ENCODE results near the gene RCC1.
"Not testable (repeated sequence)": the region's sequence is repeated elsewhere in the genome, so short reads cannot be mapped to it uniquely, and the experiment has no call there.

The RCC1 gene

DNA sequence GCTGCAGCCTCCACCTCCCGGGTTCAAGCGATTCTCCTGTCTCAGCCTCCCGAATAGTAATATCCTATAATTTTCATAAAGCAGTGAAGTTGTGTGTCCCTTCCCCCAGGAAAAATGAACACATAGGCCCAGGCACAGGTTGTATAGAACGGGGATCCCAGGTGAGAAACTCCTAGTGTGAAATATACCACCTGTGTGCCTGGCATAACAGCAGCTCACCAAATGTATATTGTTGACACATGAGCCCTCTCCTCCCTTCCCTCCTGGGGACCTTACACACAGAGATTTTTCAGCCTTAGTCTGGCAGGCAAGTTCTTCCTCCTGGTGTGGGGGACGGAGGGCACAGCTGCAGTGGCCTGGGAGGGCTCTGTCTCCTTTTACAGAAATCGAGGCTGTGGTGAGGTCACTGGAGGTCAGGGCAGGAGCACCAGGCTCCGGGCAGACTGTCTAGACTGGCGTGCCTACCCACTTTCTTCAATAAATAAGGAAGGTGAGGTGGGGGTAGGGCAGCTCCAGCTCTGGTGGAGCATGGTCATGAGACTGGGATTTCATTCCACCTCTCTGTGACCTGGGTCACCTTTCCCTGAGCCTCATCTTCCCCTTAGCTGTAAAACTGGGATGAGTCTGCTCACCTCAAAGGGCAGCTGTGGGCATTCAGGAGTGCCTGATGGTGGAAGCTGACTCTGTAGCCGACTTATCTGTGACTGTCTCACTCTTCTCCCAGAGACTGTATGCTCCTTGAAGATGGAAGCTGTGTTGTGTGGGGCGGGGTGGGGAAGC is 14.3 kb downstream of the RCC1 start:
- Histone ChIP-seq H3K4me2 (ENCODE audit: insufficient read depth, low read length, poor library complexity, severe bottlenecking) (no peak overlapping the region), H2AK5ac (ENCODE audit: low read depth, low read length) (no peak overlapping the region), H3K4ac (ENCODE audit: low read length) (no peak overlapping the region), H2BK12ac (ENCODE audit: low read length) (no peak overlapping the region), H3K36me3 (replicated peaks in 1 of 2; ENCODE audit: control insufficient read depth in 2 of 2, insufficient read depth in 2 of 2, low read length in 2 of 2) (peaks cover 6 to 40% of the 10 kb centered on the region in 2 donors), H3K4me1 (ENCODE audit: control insufficient read depth in 2 of 2, insufficient read depth in 1 of 2, low read depth in 1 of 2, low read length in 2 of 2) (peaks cover 6 to 7% of the 10 kb centered on the region in 2 donors), H3K9me3 (replicated peaks in 1 of 2; ENCODE audit: control insufficient read depth in 2 of 2, insufficient read depth in 1 of 2, low read depth in 1 of 2, low read length in 2 of 2) (no peaks in the 10 kb centered on the region), H3K23ac (ENCODE audit: low read depth, low read length, poor library complexity) (peak overlapping the region; percentile 11), H4K8ac (ENCODE audit: low read depth, low read length) (no peak overlapping the region), H2AFZ (ENCODE audit: low read length) (no peak overlapping the region), H2BK5ac (ENCODE audit: low read length) (no peak overlapping the region), H3K14ac (ENCODE audit: low read length) (no peak overlapping the region), H3K27me3 (ENCODE audit: control insufficient read depth in 3 of 3, insufficient read depth in 3 of 3, low read depth in 1 of 3, low read length in 3 of 3) (no peaks in the 10 kb centered on the region), H3K79me1 (ENCODE audit: low read depth, low read length) (peaks cover 11% of the 10 kb centered on the region), H3K27ac (replicated peaks; ENCODE audit: low read length) (no peak overlapping the region), H3K18ac (ENCODE audit: low read length) (no peak overlapping the region), H2BK120ac (ENCODE audit: low read depth, low read length) (no peak overlapping the region), H3K9ac (ENCODE audit: low read depth, low read length, poor library complexity) (no peak overlapping the region), H3K4me3 (ENCODE audit: low read length in 2 of 2) (no peak overlapping the region), H2BK15ac (ENCODE audit: low read length) (no peak overlapping the region), H4K91ac (ENCODE audit: low read depth, low read length, poor library complexity) (no peak overlapping the region)
- no CpG with 5 or more reads among the region's 10 CpGs for WGBS, 2 donors (ENCODE audit: extremely low coverage in 2 of 2, insufficient read length in 2 of 2, insufficient replicate concordance in 1 of 2)
- no peak for DNase-seq (ENCODE audit: low spot score)

DNA sequence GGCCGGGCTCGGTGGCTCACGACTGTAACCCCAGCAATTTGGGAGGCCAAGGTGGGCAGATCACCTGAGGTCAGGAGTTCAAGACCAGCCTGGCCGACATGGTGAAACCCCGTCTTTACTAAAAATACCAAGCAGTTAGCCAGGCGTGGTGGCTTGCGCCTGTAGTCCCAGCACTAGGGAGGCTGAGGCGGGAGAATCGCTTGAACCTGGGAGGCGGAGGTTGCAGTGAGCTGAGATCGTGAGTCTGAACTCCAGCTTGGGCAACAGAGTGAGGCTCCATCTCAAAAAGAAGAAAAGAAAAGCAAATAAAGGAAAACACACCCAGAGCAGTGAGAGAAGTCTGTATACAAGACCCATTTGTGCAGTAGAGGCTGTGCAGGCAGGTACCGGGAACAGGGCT is 15.0 kb downstream of the RCC1 start:
- H3K9ac ChIP-seq (ENCODE audit: low read depth, low read length, poor library complexity); H2BK15ac ChIP-seq (ENCODE audit: low read length); H3K23ac ChIP-seq (ENCODE audit: low read depth, low read length, poor library complexity); H2BK5ac ChIP-seq (ENCODE audit: low read length); H3K18ac ChIP-seq (ENCODE audit: low read length); H3K4me1 ChIP-seq (ENCODE audit: control insufficient read depth in 2 of 2, insufficient read depth in 1 of 2, low read depth in 1 of 2, low read length in 2 of 2); H2AK5ac ChIP-seq (ENCODE audit: low read depth, low read length); H4K8ac ChIP-seq (ENCODE audit: low read depth, low read length); H3K27me3 ChIP-seq (ENCODE audit: control insufficient read depth in 3 of 3, insufficient read depth in 3 of 3, low read depth in 1 of 3, low read length in 3 of 3); H3K4ac ChIP-seq (ENCODE audit: low read length); H3K14ac ChIP-seq (ENCODE audit: low read length); H3K4me2 ChIP-seq (ENCODE audit: insufficient read depth, low read length, poor library complexity, severe bottlenecking); DNase-seq (ENCODE audit: low spot score); H3K27ac ChIP-seq (replicated peaks; ENCODE audit: low read length); H3K4me3 ChIP-seq (ENCODE audit: low read length in 2 of 2); H2AFZ ChIP-seq (ENCODE audit: low read length); H4K91ac ChIP-seq (ENCODE audit: low read depth, low read length, poor library complexity); H2BK12ac ChIP-seq (ENCODE audit: low read length); H3K9me3 ChIP-seq (replicated peaks in 1 of 2; ENCODE audit: control insufficient read depth in 2 of 2, insufficient read depth in 1 of 2, low read depth in 1 of 2, low read length in 2 of 2); H2BK120ac ChIP-seq (ENCODE audit: low read depth, low read length): not testable (repeated sequence)
- H3K36me3 ChIP-seq (replicated peaks in 1 of 2; ENCODE audit: control insufficient read depth in 2 of 2, insufficient read depth in 2 of 2, low read length in 2 of 2), result peaks cover 6 to 40% of the 10 kb centered on the region in 2 donors
- no CpG with 5 or more reads among the region's 12 CpGs for WGBS, 2 donors (ENCODE audit: extremely low coverage in 2 of 2, insufficient read length in 2 of 2, insufficient replicate concordance in 1 of 2)
- peaks cover 11% of the 10 kb centered on the region for H3K79me1 ChIP-seq (ENCODE audit: low read depth, low read length)

DNA sequence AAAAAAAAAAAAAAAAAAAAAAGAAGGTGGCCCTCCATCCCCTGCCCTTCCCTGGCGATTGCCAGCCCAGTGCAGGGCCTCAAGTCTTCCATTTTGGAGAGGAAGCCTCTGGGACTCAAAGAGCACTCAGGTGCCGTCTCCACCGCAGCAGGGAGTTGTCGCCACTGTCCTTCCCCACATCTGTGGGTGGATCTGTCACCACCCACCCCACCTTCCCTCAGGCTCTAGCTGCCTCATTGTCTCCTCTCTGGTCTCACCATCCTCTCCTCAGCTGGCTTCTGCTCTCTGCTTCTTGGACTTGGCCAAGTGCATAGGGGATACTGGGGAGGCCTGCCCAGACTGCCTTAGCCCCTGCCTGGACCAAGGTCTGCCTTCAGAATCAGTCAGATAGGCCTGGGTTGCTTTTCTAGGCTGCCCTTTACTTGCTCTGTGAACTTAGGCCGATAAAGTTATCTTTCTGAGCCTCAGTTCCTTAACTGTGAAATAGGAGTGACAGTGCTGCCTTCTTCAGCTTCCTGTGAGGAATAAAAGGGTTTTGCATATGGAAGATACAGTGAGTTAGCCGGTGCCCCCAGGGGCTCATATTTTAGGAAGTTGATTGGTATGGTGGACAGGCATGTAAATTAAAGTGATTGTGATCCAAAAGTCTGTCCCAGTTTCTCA is 15.8 kb downstream of the RCC1 start:
- H4K91ac ChIP-seq (ENCODE audit: low read depth, low read length, poor library complexity), result no peak overlapping the region
- no peaks in the 10 kb centered on the region for H3K27me3 ChIP-seq (ENCODE audit: control insufficient read depth in 3 of 3, insufficient read depth in 3 of 3, low read depth in 1 of 3, low read length in 3 of 3)

DNA sequence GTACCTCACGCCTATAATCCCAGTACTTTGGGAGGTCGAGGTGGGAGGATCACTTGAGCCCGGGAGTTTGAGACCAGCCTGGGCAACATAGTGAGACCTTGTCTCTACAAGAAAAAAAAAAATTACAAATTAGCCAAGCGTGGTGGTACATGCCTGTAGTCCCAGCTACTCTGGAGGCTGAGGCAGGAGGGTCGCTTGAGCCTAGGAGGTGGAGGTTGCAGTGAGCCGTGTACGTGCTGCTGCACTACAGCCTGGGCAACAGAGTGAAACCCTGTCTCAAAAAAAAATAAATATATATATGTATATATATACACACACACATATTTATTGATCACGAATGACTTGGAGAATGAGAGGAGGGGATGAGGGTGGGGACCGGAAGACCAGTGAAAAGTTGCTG is 16.7 kb downstream of the RCC1 start:
- not testable (repeated sequence) for H3K4me2 ChIP-seq (ENCODE audit: insufficient read depth, low read length, poor library complexity, severe bottlenecking); H3K9me3 ChIP-seq (replicated peaks in 1 of 2; ENCODE audit: control insufficient read depth in 2 of 2, insufficient read depth in 1 of 2, low read depth in 1 of 2, low read length in 2 of 2); H2AFZ ChIP-seq (ENCODE audit: low read length); H3K9ac ChIP-seq (ENCODE audit: low read depth, low read length, poor library complexity); H3K14ac ChIP-seq (ENCODE audit: low read length); H3K27ac ChIP-seq (replicated peaks; ENCODE audit: low read length); H2BK12ac ChIP-seq (ENCODE audit: low read length); H4K8ac ChIP-seq (ENCODE audit: low read depth, low read length); H4K91ac ChIP-seq (ENCODE audit: low read depth, low read length, poor library complexity); H2BK120ac ChIP-seq (ENCODE audit: low read depth, low read length); H3K18ac ChIP-seq (ENCODE audit: low read length); H3K4ac ChIP-seq (ENCODE audit: low read length); H3K23ac ChIP-seq (ENCODE audit: low read depth, low read length, poor library complexity); H2AK5ac ChIP-seq (ENCODE audit: low read depth, low read length); H2BK15ac ChIP-seq (ENCODE audit: low read length); H3K4me3 ChIP-seq (ENCODE audit: low read length in 2 of 2); DNase-seq (ENCODE audit: low spot score); H3K27me3 ChIP-seq (ENCODE audit: control insufficient read depth in 3 of 3, insufficient read depth in 3 of 3, low read depth in 1 of 3, low read length in 3 of 3); H3K4me1 ChIP-seq (ENCODE audit: control insufficient read depth in 2 of 2, insufficient read depth in 1 of 2, low read depth in 1 of 2, low read length in 2 of 2); H2BK5ac ChIP-seq (ENCODE audit: low read length)
- WGBS, 2 donors (ENCODE audit: extremely low coverage in 2 of 2, insufficient read length in 2 of 2, insufficient replicate concordance in 1 of 2), result no CpG with 5 or more reads among the region's 9 CpGs
- H3K36me3 ChIP-seq (replicated peaks in 1 of 2; ENCODE audit: control insufficient read depth in 2 of 2, insufficient read depth in 2 of 2, low read length in 2 of 2), result peaks cover 8 to 53% of the 10 kb centered on the region in 2 donors
- peaks cover 11% of the 10 kb centered on the region for H3K79me1 ChIP-seq (ENCODE audit: low read depth, low read length)

More for the DNA sequence above, 15.8 kb downstream of the RCC1 start:
- no peak overlapping the region for H3K4me3 ChIP-seq (ENCODE audit: low read length in 2 of 2)
- no peak overlapping the region for H4K8ac ChIP-seq (ENCODE audit: low read depth, low read length)
- H3K79me1 ChIP-seq (ENCODE audit: low read depth, low read length), result peaks cover 11% of the 10 kb centered on the region
- no peak overlapping the region for H2AK5ac ChIP-seq (ENCODE audit: low read depth, low read length)
- H3K18ac ChIP-seq (ENCODE audit: low read length), result peak overlapping the region; percentile 30
- no peak overlapping the region for H2BK120ac ChIP-seq (ENCODE audit: low read depth, low read length)
- no peak overlapping the region for H3K27ac ChIP-seq (replicated peaks; ENCODE audit: low read length)
- H3K9ac ChIP-seq (ENCODE audit: low read depth, low read length, poor library complexity), result no peak overlapping the region
- peaks cover 6 to 7% of the 10 kb centered on the region in 2 donors for H3K4me1 ChIP-seq (ENCODE audit: control insufficient read depth in 2 of 2, insufficient read depth in 1 of 2, low read depth in 1 of 2, low read length in 2 of 2)
- no peak overlapping the region for H3K14ac ChIP-seq (ENCODE audit: low read length)
- peak overlapping the region; percentile 45 for H3K23ac ChIP-seq (ENCODE audit: low read depth, low read length, poor library complexity)
- H2BK12ac ChIP-seq (ENCODE audit: low read length), result no peak overlapping the region
- no CpG with 5 or more reads among the region's 6 CpGs for WGBS, 2 donors (ENCODE audit: extremely low coverage in 2 of 2, insufficient read length in 2 of 2, insufficient replicate concordance in 1 of 2)
- no peak overlapping the region for H2BK15ac ChIP-seq (ENCODE audit: low read length)
- no peaks in the 10 kb centered on the region for H3K9me3 ChIP-seq (replicated peaks in 1 of 2; ENCODE audit: control insufficient read depth in 2 of 2, insufficient read depth in 1 of 2, low read depth in 1 of 2, low read length in 2 of 2)
- H2AFZ ChIP-seq (ENCODE audit: low read length), result no peak overlapping the region
- H3K4me2 ChIP-seq (ENCODE audit: insufficient read depth, low read length, poor library complexity, severe bottlenecking), result no peak overlapping the region
- H2BK5ac ChIP-seq (ENCODE audit: low read length), result no peak overlapping the region
- peaks cover 8 to 45% of the 10 kb centered on the region in 2 donors for H3K36me3 ChIP-seq (replicated peaks in 1 of 2; ENCODE audit: control insufficient read depth in 2 of 2, insufficient read depth in 2 of 2, low read length in 2 of 2)
- no peak overlapping the region for H3K4ac ChIP-seq (ENCODE audit: low read length)
- DNase-seq (ENCODE audit: low spot score), result no peak

Data from neuronal stem cell (in vitro differentiated cells).